Smooth muscle cell (in vitro differentiated cells): Measurements from ENCODE around the gene TGM1. TPM values are rescaled to one million over a fixed set of nuclear protein-coding genes. Genes with fewer than 3 reads are reported as not detected.

Experiments
- DNase-seq: peaks from one replicate; lab custom pipeline; 2025; ENCODE audit not compliant: unreplicated experiment; lab: John Stamatoyannopoulos, UW
- H2AFZ ChIP-seq: fragments of 200-600 bp; sonication (generic); 2 replicates; pipeline ENCODE4 v1.6.0; 2016; ENCODE audit warnings: antibody characterized with exemption, low read depth, mild to moderate bottlenecking
- H3F3A ChIP-seq: fragments of 200-600 bp; sonication (generic); 2 replicates; pipeline ENCODE4 v1.6.0; 2017; ENCODE audit warnings: antibody characterized with exemption, low read depth
- H3K27ac ChIP-seq: fragments of 200-600 bp; sonication (generic); 2 replicates; pipeline ENCODE4 v1.5.1; 2016; ENCODE audit warnings: low read depth, mild to moderate bottlenecking
- H3K27me3 ChIP-seq: fragments of 200-600 bp; sonication (generic); 2 replicates; pipeline ENCODE4 v1.6.1; 2016; ENCODE audit warnings: low read depth, mild to moderate bottlenecking
- H3K36me3 ChIP-seq: fragments of 200-600 bp; sonication (generic); 2 replicates; pipeline ENCODE4 v1.5.1; 2016; ENCODE audit warnings: low read depth
- H3K4me1 ChIP-seq: fragments of 200-600 bp; sonication (generic); 2 replicates; pipeline ENCODE4 v1.5.1; 2016; ENCODE audit warnings: low read depth
- H3K4me2 ChIP-seq: fragments of 200-600 bp; sonication (generic); 2 replicates; pipeline ENCODE4 v1.6.0; 2016; ENCODE audit warnings: mild to moderate bottlenecking
- H3K4me3 ChIP-seq: fragments of 200-600 bp; sonication (generic); 2 replicates; pipeline ENCODE4 v1.5.1; 2016; ENCODE audit warnings: mild to moderate bottlenecking
- H3K79me2 ChIP-seq: fragments of 200-600 bp; sonication (generic); 2 replicates; pipeline ENCODE4 v1.6.0; 2016; ENCODE audit warnings: low read depth, mild to moderate bottlenecking
- H3K9ac ChIP-seq: fragments of 200-600 bp; sonication (generic); 2 replicates; pipeline ENCODE4 v1.6.0; 2016; ENCODE audit warnings: low read depth
- H3K9me3 ChIP-seq: fragments of 200-600 bp; sonication (generic); replicated peaks from 2 replicates; pipeline ENCODE4 v1.5.1; 2016; ENCODE audit warnings: low read depth
- H4K20me1 ChIP-seq: fragments of 200-600 bp; sonication (generic); 2 replicates; pipeline ENCODE4 v1.6.0; 2016; ENCODE audit warnings: low read depth
- WGBS: methylation state at CpG from one replicate; pipeline ENCODE4 v1.1.7; 2016; ENCODE audit warnings: low lambda C conversion rate; 5-methylcytosine and 5-hydroxymethylcytosine counted together
- polyA plus RNA-seq: library from polyadenylated mRNA; unstranded; fragments of >200 nt; fragmentation: Nextera tagmentation; extraction: Ambion mirVana; gene quantifications from 2 replicates; pipeline ENCODE4 v1.2.1, GENCODE V29; 2016
- total RNA-seq: library from RNA; depleted of rRNA; stranded (reverse); fragments of >200 nt; gene quantifications from 2 replicates; pipeline ENCODE4 v1.2.3, GENCODE V29; 2014
- TF ChIP-seq, protein P1 (sequence below): fragments of 200-600 bp; sonication (generic); IDR thresholded peaks from 2 replicates; pipeline ENCODE4 v1.5.1; 2017; ENCODE audit warnings: borderline replicate concordance, mild to moderate bottlenecking, antibody characterized with exemption; ENCODE audit not compliant: insufficient read depth, poor library complexity, severe bottlenecking

TGM1 gene
- total and polyA plus RNA-seq, 2 experiments from 2014 or later: 1.6 to 13.6 TPM

DNA sequence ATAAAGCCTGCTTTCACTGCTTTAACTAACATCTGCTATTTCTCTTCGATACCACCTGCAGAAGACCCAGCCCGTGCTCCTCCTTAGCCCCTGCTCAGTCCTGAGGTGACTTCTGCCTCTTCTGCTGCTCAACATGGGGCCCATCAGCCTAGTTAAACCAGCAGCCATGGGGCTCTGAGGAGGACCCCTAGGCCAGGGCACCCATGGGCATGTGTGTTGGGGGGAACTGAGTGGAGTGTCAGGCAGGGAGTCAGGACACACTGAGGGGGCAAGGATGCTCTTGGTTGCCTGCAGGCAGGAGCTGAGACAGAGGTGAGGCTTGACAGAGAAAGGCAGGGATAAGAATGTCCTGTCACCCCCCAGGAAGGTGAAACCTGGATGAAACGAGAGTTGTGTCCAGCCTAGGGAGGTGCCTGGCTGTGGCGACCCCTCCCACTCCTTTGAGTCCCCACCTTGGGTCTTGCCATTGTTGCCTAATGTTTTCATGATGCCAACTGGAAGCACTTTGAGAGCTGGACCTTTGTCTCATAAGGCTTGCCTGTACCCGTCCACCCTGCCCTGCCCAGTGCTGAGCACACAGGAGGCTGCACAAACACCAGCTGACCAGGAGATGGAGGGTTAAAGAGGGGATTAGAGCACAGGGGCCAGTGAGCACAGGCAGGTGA, 21.0 kb upstream of the TGM1 start:
- H3F3A ChIP-seq: no peaks in the 10 kb centered on the region
- no peak overlapping the region for H3K9ac ChIP-seq
- no peak for DNase-seq
- H3K4me2 ChIP-seq: no peak overlapping the region
- H3K79me2 ChIP-seq: no peaks in the 10 kb centered on the region
- no peaks in the 10 kb centered on the region for H3K9me3 ChIP-seq
- H3K4me1 ChIP-seq: no peaks in the 10 kb centered on the region
- H3K27ac ChIP-seq: no peak overlapping the region
- H3K36me3 ChIP-seq: no peaks in the 10 kb centered on the region
- H3K4me3 ChIP-seq: no peak overlapping the region
- 95% methylated on average over 5 of the region's 5 CpGs for WGBS
- H2AFZ ChIP-seq: no peak overlapping the region
- TF ChIP-seq, protein P1, sequence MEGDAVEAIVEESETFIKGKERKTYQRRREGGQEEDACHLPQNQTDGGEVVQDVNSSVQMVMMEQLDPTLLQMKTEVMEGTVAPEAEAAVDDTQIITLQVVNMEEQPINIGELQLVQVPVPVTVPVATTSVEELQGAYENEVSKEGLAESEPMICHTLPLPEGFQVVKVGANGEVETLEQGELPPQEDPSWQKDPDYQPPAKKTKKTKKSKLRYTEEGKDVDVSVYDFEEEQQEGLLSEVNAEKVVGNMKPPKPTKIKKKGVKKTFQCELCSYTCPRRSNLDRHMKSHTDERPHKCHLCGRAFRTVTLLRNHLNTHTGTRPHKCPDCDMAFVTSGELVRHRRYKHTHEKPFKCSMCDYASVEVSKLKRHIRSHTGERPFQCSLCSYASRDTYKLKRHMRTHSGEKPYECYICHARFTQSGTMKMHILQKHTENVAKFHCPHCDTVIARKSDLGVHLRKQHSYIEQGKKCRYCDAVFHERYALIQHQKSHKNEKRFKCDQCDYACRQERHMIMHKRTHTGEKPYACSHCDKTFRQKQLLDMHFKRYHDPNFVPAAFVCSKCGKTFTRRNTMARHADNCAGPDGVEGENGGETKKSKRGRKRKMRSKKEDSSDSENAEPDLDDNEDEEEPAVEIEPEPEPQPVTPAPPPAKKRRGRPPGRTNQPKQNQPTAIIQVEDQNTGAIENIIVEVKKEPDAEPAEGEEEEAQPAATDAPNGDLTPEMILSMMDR: no peak
- no peaks in the 10 kb centered on the region for H3K27me3 ChIP-seq
- H4K20me1 ChIP-seq: no peaks in the 10 kb centered on the region

DNA sequence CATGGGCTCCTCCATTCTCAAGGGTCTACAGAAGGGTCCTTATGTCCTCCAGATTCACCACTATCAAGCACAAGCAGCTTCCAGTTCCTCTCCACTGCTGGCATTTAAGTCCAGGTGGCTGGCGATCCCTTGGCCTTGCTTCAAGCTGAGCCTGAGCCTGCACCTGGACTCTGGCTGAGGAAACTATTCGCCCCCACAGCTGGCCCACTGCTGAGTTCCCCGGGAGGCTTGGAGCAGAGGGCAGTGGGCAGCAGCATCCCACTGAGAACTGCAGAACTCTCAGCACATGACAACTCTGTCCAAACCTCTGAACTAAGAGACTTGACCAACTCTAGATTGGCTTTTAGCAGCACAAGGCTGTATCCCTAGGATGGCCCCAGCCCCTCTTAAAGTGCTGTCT, 19.8 kb upstream of the TGM1 start:
- Histone ChIP-seq H3F3A (no peaks in the 10 kb centered on the region), H3K4me1 (no peaks in the 10 kb centered on the region), H3K36me3 (no peaks in the 10 kb centered on the region), H3K9me3 (no peaks in the 10 kb centered on the region), H3K4me3 (no peak overlapping the region), H3K9ac (no peak overlapping the region), H3K4me2 (no peak overlapping the region), H2AFZ (no peak overlapping the region), H3K27ac (no peak overlapping the region), H3K79me2 (no peaks in the 10 kb centered on the region), H3K27me3 (no peaks in the 10 kb centered on the region), H4K20me1 (no peaks in the 10 kb centered on the region)
- no peak for DNase-seq
- whole genome bisulfite sequencing: 90% methylated on average over 3 of the region's 3 CpGs
- TF ChIP-seq, protein P1: no peak

DNA sequence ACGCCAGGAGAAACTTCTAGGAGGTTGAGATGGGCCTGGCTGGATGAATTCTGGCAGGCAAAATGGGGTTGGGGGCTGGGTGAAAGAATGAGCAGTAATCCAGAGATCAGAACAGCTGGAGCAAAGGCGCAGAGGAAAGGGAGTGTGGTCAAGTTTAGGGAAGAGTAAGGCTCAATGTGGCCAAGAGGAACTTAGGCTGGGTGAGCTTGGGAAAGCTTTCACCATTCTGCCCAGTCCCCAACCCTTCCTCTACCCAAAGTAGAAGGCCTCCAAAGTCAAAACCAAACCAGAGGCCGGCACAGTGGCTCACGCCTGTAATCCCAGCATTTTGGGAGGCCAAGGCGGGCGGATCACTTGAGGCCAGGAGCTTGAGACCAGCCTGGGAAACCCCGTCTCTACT, 18.7 kb upstream of the TGM1 start:
- no peak overlapping the region for H2AFZ ChIP-seq
- no peaks in the 10 kb centered on the region for H3K4me1 ChIP-seq

More for the DNA sequence above, 18.7 kb upstream of the TGM1 start:
- Histone ChIP-seq H3K4me3 (no peak overlapping the region), H3K36me3 (no peaks in the 10 kb centered on the region), H3K4me2 (no peak overlapping the region), H3K9me3 (no peaks in the 10 kb centered on the region), H3K79me2 (no peaks in the 10 kb centered on the region), H3K27ac (no peak overlapping the region), H3K27me3 (no peaks in the 10 kb centered on the region), H4K20me1 (no peaks in the 10 kb centered on the region), H3K9ac (no peak overlapping the region), H3F3A (no peaks in the 10 kb centered on the region)
- TF ChIP-seq, protein P1: no peak
- WGBS: 93% methylated on average over 7 of the region's 7 CpGs
- no peak for DNase-seq
